KMS-11 (cell line): ENCODE data around the gene NIN.

Experiments used
- H2AFZ ChIP-seq: fragments of 200-600 bp; sonication (generic); 2 replicates; pipeline ENCODE4 v1.6.1; 2016; ENCODE audit warnings: antibody characterized with exemption, mixed run types, low read depth
- H3K27ac ChIP-seq: fragments of 200-600 bp; sonication (generic); 2 replicates; pipeline ENCODE4 v1.6.1; 2016; ENCODE audit warnings: mild to moderate bottlenecking, mixed run types
- H3K27me3 ChIP-seq: fragments of 200-600 bp; sonication (generic); 2 replicates; pipeline ENCODE4 v1.6.1; 2017; ENCODE audit warnings: mild to moderate bottlenecking, low read depth, mixed run types, moderate library complexity; ENCODE audit not compliant: insufficient read depth
- H3K36me3 ChIP-seq: fragments of 200-600 bp; sonication (generic); 2 replicates; pipeline ENCODE4 v1.6.1; 2017; ENCODE audit warnings: mild to moderate bottlenecking, mixed run types; ENCODE audit not compliant: insufficient read depth
- H3K4me1 ChIP-seq: fragments of 200-600 bp; sonication (generic); 2 replicates; pipeline ENCODE4 v1.6.1; 2016; ENCODE audit warnings: mild to moderate bottlenecking, low read depth, mixed run types; ENCODE audit not compliant: poor library complexity, severe bottlenecking
- H3K4me2 ChIP-seq: fragments of 200-600 bp; sonication (generic); 2 replicates; pipeline ENCODE4 v1.7.0; 2016; ENCODE audit warnings: mild to moderate bottlenecking, mixed run types
- H3K4me3 ChIP-seq: fragments of 200-600 bp; sonication (generic); IDR thresholded peaks from 2 replicates; pipeline ENCODE4 v1.6.1; 2017; ENCODE audit warnings: low read depth, low read length, mixed read lengths; ENCODE audit not compliant: insufficient read depth
- H3K79me2 ChIP-seq: fragments of 200-600 bp; sonication (generic); 2 replicates; pipeline ENCODE4 v1.6.1; 2016; ENCODE audit warnings: low read depth, mixed run types; ENCODE audit not compliant: insufficient read depth
- H3K9ac ChIP-seq: fragments of 200-600 bp; sonication (generic); 2 replicates; pipeline ENCODE4 v1.6.1; 2016; ENCODE audit warnings: mild to moderate bottlenecking, mixed run types
- H4K20me1 ChIP-seq: fragments of 200-600 bp; sonication (generic); 2 replicates; pipeline ENCODE4 v1.6.1; 2016; ENCODE audit warnings: mild to moderate bottlenecking, mixed run types; ENCODE audit not compliant: insufficient read depth
- CTCF ChIP-seq: fragments of 200-600 bp; sonication (generic); conservative IDR thresholded peaks from 2 replicates; pipeline ENCODE4 v1.6.1; 2017; ENCODE audit warnings: low read depth, mild to moderate bottlenecking, antibody characterized with exemption, low read length, moderate library complexity, mixed read lengths

NIN gene

GRCh38 chr14:50871914-50872732, 41.2 kb upstream of the NIN start, which contains the start of gene ABHD12B:
ABHD12B (plus strand) TSS chr14:50872053; CDS start chr14:50872175, 122 bp downstream.
- H3K4me3 ChIP-seq = no peak within 1 kb of the TSS
- TF ChIP-seq CTCF = no peak
- H3K79me2 ChIP-seq = no peaks in the 10 kb centered on the region
- H3K9ac ChIP-seq = no peak within 1 kb of the TSS
- no peak within 1 kb of the TSS for H2AFZ ChIP-seq
- H3K27me3 ChIP-seq = no peaks in the 10 kb centered on the region
- H3K4me2 ChIP-seq = no peak within 1 kb of the TSS
- no peak within 1 kb of the TSS for H3K27ac ChIP-seq
- H3K36me3 ChIP-seq = no peaks in the 10 kb centered on the region
- H4K20me1 ChIP-seq = no peaks in the 10 kb centered on the region
- H3K4me1 ChIP-seq = peaks cover 32% of the 10 kb centered on the region

DNA sequence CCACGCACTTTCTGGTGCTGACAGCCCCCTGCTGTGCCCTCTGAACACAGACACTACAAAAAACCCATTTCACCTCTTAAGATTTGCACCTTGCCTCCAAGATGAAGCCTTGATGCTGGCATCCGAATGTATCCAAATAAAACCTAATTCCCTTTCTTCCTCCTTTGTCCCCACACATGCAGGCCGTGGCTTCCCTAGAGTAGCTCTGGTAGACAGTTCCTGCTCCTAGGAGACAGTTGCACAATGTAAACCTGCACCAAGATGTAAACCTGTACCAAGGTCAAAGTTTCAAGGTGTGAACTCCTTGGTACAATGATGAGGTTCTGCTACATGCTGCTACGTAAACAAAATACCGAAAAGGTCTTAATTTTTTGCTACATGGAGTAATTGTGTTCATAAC, 40.3 kb upstream of the NIN start:
- H3K79me2 ChIP-seq = no peaks in the 10 kb centered on the region
- no peak overlapping the region for H3K9ac ChIP-seq
- no peaks in the 10 kb centered on the region for H3K27me3 ChIP-seq
- H4K20me1 ChIP-seq = no peaks in the 10 kb centered on the region
- peaks cover 23% of the 10 kb centered on the region for H3K4me1 ChIP-seq
- no peak for TF ChIP-seq CTCF
- no peak overlapping the region for H3K4me3 ChIP-seq
- no peak overlapping the region for H2AFZ ChIP-seq
- no peaks in the 10 kb centered on the region for H3K36me3 ChIP-seq
- no peak overlapping the region for H3K27ac ChIP-seq
- no peak overlapping the region for H3K4me2 ChIP-seq

- H3K36me3 ChIP-seq = no peaks in the 10 kb centered on the region
- no peak overlapping the region for H3K27ac ChIP-seq
- no peaks in the 10 kb centered on the region for H4K20me1 ChIP-seq
- no peak overlapping the region for H3K4me3 ChIP-seq
- no peak for TF ChIP-seq CTCF
- H2AFZ ChIP-seq = no peak overlapping the region
- H3K79me2 ChIP-seq = no peaks in the 10 kb centered on the region
- no peaks in the 10 kb centered on the region for H3K4me1 ChIP-seq
- H3K4me2 ChIP-seq = no peak overlapping the region
- no peaks in the 10 kb centered on the region for H3K27me3 ChIP-seq
- H3K9ac ChIP-seq = no peak overlapping the region
Observed at GRCh38 chr14:50865391-50866076, 34.6 kb upstream of the NIN start.

DNA sequence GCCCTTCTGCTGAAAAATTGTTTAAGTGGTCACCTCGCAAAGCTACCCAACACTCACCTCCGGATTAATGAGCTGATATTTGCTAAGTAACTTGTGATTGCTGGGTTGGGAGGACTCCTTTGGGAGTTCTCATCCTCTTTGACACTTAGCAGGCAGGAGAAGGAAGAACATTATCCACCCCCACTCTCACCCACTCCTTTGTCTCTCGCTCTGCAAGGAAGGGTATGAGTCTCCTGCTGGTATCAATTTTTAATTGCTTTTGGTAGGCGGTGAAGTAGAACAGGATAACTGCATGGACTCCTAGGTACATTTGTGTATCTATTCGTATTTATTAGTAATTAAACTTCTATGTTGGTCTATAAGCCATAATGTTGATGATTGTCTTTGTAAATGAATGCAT, 34.0 kb upstream of the NIN start:
- Histone ChIP-seq H3K9ac (no peak overlapping the region), H3K27ac (no peak overlapping the region), H3K27me3 (no peaks in the 10 kb centered on the region), H3K36me3 (no peaks in the 10 kb centered on the region), H3K79me2 (no peaks in the 10 kb centered on the region), H4K20me1 (no peaks in the 10 kb centered on the region), H3K4me3 (no peak overlapping the region), H2AFZ (no peak overlapping the region), H3K4me1 (no peaks in the 10 kb centered on the region), H3K4me2 (no peak overlapping the region)
- TF ChIP-seq CTCF = no peak
